LoVo (cell line): ENCODE measurements around the gene LRSAM1.

Source experiments
- DNase-seq: peaks from one replicate; pipeline ENCODE4 v3.0.0-alpha.2; 2016; ENCODE audit warnings: low spot score

The LRSAM1 gene

DNA sequence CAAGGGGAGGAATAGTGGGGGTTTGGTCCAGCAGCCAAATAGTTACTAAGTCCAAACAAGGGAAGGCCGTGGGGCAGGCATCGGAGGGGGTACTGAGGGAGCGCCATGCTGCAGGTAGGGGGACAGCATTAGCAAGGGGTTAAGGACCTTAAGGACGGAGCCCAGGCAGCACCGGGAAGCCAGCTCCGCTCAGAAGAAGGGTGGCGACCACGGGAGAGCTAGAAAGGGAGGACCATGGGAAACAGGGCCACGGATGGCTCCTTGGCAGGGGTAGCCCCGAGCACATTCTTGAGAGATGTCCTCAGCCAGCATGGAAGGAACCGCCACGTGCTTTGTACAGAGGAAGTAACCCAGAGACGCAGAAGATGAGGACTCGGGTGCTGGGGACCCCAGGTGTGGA lies 84.5 kb downstream of the LRSAM1 start:
- DNase-seq = no peak

DNA sequence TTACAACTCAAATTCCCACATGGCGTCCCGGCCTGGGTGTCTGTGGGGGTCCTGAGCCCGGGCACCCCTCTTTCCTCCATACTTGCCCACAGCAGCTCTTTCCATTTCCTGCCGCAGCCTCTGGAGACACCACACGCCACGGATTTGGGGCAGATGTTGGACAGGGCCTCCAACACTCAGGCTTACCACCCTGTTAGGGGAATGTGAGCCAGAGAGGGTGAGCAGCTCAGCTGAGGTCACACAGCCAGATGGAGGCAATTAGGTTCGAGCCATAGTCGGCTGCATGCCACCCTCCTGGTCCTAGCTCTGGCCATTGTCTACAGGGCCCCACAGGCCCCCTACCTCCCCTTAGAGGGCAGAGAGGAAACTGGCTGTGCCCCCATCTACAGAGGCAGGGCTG lies 85.2 kb downstream of the LRSAM1 start:
- DNase-seq = no peak

DNA sequence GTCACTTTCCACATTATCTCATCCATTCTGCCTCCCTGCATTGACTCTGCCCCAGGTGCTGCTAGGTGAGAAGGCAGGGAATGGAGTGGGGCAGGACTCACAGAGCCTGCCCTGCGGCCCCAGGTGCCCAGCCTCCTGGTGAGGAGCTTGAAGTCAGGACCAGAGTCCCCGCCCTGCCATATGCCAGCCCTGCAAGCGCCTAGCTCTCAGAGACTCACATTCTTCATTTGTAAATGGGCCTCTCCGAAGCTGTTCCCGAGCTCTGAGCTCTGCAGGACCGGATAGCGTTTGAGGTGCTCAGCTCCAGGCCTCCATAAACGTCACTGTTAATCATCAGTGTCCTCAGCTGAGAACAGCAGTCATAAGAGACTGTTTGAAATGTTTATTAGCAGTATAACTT lies 85.7 kb downstream of the LRSAM1 start:
- no peak for DNase-seq

DNA sequence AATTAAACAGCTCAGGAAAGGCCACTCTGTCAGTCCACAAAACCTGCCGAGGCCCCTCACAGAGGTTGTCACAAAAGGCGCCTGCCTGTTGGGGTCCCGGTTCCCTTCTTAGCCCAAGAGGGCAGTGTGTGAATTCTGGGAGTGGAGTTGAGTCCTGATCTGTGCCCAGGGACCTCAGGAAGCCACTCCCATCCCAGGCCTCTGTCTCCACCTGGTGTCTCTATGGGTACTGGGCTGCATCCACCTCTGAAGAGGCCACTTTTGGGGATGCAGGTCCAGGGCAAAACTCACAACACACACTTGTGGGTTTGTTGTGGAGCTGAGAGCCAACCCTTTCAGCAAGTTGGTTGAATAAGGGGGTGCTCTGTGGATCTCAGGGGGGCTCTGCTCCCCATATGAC lies 86.5 kb downstream of the LRSAM1 start:
- DNase-seq = no peak

DNA sequence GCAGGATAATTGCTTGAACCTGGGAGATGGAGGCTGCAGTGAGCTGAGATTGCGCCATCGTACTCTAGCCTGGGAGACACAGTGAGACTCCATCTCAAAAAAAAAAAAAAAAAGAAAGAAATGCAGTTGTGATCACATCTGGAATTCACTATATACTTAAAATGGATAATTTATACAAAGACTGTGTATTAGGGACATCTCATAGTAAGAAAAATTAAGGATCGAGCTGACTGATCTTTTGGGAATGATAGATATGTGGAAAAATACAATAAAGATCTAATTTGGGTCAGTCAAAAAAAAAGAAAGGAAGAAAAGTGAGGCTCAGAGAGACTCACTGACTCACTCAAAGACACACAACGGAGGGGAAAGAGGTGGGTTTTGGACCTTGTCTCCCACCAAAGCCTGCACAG lies 87.5 kb downstream of the LRSAM1 start:
- DNase-seq = no peak

DNA sequence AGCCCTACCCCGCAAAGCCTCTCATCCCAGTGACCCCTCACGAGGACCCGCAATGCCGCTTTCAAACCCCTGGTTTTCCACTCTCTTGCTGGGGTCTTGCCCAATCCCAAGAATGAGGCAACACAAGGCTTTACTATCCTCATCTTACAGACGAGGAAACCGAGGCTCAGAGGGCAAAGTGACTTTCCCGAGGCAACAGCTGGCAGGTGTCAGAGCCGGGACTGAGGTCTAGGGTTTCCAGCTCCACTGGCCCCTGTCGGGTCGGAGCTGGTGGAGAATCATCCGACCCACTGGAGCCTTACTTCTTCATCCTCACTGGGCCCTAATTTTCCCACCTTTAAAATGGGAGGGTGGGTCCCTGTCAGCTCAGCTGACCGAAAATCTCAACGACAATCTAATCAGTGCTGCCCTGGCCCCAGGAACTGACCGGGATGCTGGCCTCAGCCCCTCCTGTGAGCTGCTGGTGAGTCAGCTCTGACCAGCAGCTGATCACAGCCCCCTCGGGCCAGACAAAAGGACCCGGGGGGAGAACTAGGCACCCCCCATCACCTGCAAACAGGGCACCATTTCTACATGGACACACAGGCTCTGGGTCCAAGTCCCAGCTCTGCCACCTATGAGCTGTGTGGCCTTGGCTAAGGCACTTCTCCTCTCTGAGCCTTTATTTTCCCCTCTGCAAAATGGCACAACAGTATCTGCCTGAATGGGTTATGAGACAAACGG lies 88.1 kb downstream of the LRSAM1 start:
- no peak for DNase-seq

DNA sequence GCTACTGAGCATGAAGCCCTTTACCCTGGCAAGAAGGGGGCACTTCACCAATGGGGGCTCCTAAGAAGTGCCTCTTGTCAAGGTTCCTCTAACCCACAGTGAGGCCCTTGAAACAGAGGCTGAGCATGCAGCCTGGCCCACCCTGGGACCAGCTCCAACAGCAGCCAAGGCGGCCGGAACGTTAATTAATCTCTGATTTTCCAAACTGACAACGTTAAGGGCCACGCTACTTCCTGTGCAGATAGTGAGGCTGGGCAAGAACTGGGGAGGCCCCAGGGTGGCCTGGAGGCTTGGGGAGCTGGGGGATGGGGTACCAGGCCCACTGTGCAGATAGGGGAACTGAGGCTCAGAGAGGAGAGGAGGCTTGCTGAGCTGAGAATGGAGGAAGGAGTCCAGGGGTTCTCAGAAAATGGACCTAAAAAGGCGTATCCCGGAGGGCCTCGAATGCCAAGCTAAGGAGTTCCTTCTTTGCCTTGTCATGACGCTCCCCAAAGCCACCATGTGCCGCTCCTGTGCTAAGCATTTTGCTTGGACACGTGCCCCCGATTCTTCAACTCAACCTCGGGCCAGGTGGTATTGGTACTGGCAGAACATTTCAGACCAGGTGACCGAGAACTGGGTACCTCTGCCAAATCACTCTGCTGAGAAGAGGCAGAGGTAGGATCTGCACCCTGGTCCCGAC lies 88.8 kb downstream of the LRSAM1 start:
- DNase-seq = no peak

- DNase-seq = no peak
Observed at GRCh38 chr9:127540664-127541041, 89.3 kb downstream of the LRSAM1 start.

GRCh38 chr9:127541176-127541575 lies 89.9 kb downstream of the LRSAM1 start:
- no peak for DNase-seq

DNA sequence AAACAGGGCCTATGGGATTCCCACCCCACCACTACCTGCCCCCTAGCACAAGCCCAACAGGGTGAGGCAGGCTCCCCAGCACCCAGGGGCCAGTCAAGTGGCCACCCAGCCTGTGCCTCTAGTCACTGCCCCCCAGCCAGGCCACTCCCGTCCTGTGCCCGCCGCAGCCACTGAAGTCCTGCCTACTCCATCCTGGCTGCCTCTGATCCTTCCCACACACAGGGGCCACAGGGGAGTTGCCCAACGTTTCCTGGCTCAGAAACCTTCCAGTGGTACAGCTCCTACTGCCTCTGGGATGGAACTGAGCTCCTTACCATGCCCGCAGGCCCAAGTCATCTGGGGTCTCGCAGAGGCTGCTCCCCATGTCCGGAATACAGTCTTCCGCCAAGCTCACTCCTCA lies 90.6 kb downstream of the LRSAM1 start:
- DNase-seq = no peak

- DNase-seq = no peak
Observed at GRCh38 chr9:127543221-127543620, 91.9 kb downstream of the LRSAM1 start.

DNA sequence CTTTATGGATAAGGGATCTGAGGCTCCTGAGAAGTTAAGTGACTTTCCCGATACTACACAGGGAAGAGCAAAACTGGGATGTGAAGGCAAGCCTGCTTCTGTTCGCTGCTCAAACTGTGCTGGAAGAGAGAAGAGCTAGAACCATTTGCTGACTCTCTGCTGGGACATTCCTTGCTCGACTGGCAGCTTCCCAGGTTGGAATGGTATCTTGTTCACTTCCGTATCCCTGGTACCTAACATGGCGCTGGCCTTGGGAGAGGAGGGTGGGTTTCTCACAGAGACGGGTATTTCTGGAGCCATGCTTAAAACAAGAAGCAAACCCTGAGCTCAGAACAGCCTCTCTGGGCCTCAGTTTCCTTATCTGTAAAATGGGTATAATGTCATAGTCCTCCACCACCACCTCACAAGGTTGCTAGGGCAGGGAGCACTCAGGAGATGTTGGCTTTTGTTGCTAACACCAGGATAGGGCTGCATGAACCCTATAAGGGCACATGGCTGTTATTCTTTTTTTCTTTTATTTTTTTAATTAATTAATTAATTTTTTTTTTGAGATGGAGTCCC lies 92.7 kb downstream of the LRSAM1 start:
- DNase-seq = no peak

GRCh38 chr9:127545196-127546124 lies 94.2 kb downstream of the LRSAM1 start:
- peak; percentile 79 for DNase-seq

- DNase-seq = no peak
Observed at GRCh38 chr9:127546125-127546832, 95.0 kb downstream of the LRSAM1 start.

- no peak for DNase-seq
Observed at GRCh38 chr9:127548352-127548881, 97.1 kb downstream of the LRSAM1 start.

GRCh38 chr9:127549218-127549617 lies 97.9 kb downstream of the LRSAM1 start:
- DNase-seq = no peak

DNA sequence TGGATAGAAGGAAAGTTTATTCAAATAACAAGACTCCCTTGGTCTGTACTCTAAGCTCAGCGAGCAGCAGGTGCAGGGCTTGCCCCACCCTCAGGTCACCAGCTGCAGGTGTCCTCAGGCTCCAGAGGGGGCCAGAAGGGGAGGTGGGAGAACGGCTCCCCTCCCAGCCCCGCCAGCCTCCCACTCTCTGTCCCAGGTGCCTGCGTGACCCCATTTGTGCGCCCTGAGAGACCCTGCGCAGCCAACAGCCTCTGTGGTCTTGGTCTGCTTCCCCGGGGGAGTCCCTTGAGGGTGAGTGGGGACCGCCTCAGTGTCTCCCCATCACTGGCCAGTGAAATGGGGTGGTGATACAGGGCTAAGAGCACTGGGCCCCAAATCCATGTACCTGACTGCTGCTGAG lies 98.4 kb downstream of the LRSAM1 start:
- no peak for DNase-seq

DNA sequence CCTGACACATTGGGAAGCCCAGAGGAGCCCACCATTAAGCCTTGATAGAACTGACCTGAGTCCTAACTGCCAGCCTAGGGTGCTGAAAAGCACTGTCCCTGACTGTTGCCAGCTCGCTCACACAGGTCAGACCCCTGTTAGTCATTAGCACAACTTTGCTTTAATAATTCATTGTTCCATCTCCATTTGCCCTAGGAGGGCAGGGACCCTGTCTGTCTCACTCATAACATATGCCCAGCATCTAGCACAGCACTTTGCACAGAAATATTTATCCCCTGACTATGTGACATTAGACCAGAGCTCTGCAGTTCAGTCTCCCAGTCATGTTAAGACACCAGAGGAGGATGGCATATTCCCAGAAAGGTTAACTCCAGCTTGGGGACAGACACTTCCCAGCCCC lies 99.0 kb downstream of the LRSAM1 start:
- no peak for DNase-seq

DNA sequence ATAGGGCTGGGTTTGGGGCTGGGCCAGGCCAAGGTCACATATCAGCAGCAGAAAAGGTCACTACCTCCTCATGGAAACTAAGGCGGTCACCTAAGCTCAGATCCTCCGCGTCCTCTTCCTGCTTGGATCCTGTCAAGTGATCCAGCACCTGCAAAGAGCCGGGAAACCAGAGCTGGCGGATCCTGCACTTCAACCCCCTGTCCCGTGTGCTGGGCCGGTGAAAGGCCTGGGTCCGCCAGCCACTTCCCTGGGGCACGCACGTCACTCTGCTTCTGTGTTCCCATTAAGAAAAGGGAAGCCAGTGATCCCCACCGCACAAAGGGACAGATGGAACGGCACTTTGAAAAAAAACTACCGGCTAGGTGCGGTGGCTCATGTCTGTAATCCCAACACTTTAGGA lies 99.4 kb downstream of the LRSAM1 start:
- DNase-seq = no peak
